ENCODE data around the gene MPPE1.

The MPPE1 gene

DNA sequence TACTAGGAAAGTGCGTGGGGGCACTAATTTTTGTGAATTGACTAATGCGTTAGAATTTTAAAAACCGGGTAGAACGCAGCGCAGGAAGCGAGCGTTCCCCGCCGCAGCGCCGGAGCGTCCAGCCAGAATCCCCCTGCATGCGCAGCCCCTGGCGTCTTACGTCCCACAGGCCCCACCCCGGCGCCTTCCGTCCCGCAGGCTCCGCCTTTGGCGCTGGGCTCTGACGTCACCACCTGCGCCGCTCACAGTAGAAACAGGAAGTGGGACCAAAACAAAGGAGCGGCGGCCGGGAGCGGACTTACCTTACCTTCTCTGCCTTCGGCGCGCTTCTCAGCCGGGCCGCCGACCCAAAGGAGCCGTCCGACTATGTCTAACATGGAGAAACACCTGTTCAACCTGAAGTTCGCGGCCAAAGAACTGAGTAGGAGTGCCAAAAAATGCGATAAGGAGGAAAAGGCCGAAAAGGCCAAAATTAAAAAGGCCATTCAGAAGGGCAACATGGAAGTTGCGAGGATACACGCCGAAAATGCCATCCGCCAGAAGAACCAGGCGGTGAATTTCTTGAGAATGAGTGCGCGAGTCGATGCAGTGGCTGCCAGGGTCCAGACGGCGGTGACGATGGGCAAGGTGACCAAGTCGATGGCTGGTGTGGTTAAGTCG, 56.8 kb downstream of the MPPE1 start, which contains the start of gene CHMP1B:
Gene CHMP1B, plus strand, starts transcription at position 268 of the 660 bp plus-strand sequence. Its CDS starts 99 bp downstream, at position 367.
- Histone ChIP-seq H2AFZ (ENCODE audit: low read depth, low read length) (peak within 1 kb of the TSS; percentile 97), H3K4me2 (ENCODE audit: low read length) (peak within 1 kb of the TSS; percentile 95), H3K27ac (ENCODE audit: low read length) (peak within 1 kb of the TSS; percentile 48), H3K9ac (ENCODE audit: low read length) (peak within 1 kb of the TSS; percentile 77), H3K9me3 (ENCODE audit: insufficient read depth, low read length) (no peaks in the 10 kb centered on the region), H3K27me3 (ENCODE audit: low read depth, low read length) (no peaks in the 10 kb centered on the region; the same call in 1 of the 2 replicates), H3K36me3 (replicated peaks; ENCODE audit: low read depth, low read length) (peaks cover 4% of the 10 kb centered on the region), H3K79me2 (ENCODE audit: low read length) (peaks cover 25% of the 10 kb centered on the region), H4K20me1 (ENCODE audit: insufficient read depth, low read length) (no peaks in the 10 kb centered on the region), H3K4me1 (ENCODE audit: low read length) (peaks cover 17% of the 10 kb centered on the region), H3K4me3 (ENCODE audit: low read length) (peak within 1 kb of the TSS; percentile 94)
- no peak for TF ChIP-seq EZH2phosphoT487 (IDR thresholded peaks at IDR 0.05; ENCODE audit: low read depth)
- TF ChIP-seq, protein P1, sequence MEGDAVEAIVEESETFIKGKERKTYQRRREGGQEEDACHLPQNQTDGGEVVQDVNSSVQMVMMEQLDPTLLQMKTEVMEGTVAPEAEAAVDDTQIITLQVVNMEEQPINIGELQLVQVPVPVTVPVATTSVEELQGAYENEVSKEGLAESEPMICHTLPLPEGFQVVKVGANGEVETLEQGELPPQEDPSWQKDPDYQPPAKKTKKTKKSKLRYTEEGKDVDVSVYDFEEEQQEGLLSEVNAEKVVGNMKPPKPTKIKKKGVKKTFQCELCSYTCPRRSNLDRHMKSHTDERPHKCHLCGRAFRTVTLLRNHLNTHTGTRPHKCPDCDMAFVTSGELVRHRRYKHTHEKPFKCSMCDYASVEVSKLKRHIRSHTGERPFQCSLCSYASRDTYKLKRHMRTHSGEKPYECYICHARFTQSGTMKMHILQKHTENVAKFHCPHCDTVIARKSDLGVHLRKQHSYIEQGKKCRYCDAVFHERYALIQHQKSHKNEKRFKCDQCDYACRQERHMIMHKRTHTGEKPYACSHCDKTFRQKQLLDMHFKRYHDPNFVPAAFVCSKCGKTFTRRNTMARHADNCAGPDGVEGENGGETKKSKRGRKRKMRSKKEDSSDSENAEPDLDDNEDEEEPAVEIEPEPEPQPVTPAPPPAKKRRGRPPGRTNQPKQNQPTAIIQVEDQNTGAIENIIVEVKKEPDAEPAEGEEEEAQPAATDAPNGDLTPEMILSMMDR (IDR thresholded peaks at IDR 0.05; ENCODE audit: low read depth, low read length) = no peak

GRCh38 chr18:11850821-11851145, 57.3 kb downstream of the MPPE1 start:
- H4K20me1 ChIP-seq (ENCODE audit: insufficient read depth, low read length) = no peaks in the 10 kb centered on the region
- peak overlapping the region; percentile 97 for H2AFZ ChIP-seq (ENCODE audit: low read depth, low read length)
- peaks cover 17% of the 10 kb centered on the region for H3K4me1 ChIP-seq (ENCODE audit: low read length)

GRCh38 chr18:11849841-11850634, 58.1 kb downstream of the MPPE1 start:
- Histone ChIP-seq H3K79me2 (ENCODE audit: low read length) (peaks cover 25% of the 10 kb centered on the region), H3K4me3 (ENCODE audit: low read length) (peak overlapping the region; percentile 94), H4K20me1 (ENCODE audit: insufficient read depth, low read length) (no peaks in the 10 kb centered on the region), H3K9me3 (ENCODE audit: insufficient read depth, low read length) (no peaks in the 10 kb centered on the region), H2AFZ (ENCODE audit: low read depth, low read length) (peak overlapping the region; percentile 97), H3K36me3 (replicated peaks; ENCODE audit: low read depth, low read length) (peaks cover 4% of the 10 kb centered on the region), H3K4me2 (ENCODE audit: low read length) (peak overlapping the region; percentile 95), H3K4me1 (ENCODE audit: low read length) (peaks cover 17% of the 10 kb centered on the region), H3K9ac (ENCODE audit: low read length) (peak overlapping the region; percentile 72), H3K27ac (ENCODE audit: low read length) (no peak overlapping the region), H3K27me3 (ENCODE audit: low read depth, low read length) (no peaks in the 10 kb centered on the region; the same call in 1 of the 2 replicates)
- TF ChIP-seq EZH2phosphoT487 (IDR thresholded peaks at IDR 0.05; ENCODE audit: low read depth) = no peak

More at GRCh38 chr18:11850821-11851145, 57.3 kb downstream of the MPPE1 start:
- Histone ChIP-seq H3K4me3 (ENCODE audit: low read length) (peak overlapping the region; percentile 94), H3K27ac (ENCODE audit: low read length) (peak overlapping the region; percentile 48), H3K9me3 (ENCODE audit: insufficient read depth, low read length) (no peaks in the 10 kb centered on the region), H3K4me2 (ENCODE audit: low read length) (peak overlapping the region; percentile 95), H3K27me3 (ENCODE audit: low read depth, low read length) (no peaks in the 10 kb centered on the region; the same call in 1 of the 2 replicates), H3K9ac (ENCODE audit: low read length) (peak overlapping the region; percentile 72), H3K79me2 (ENCODE audit: low read length) (peaks cover 25% of the 10 kb centered on the region), H3K36me3 (replicated peaks; ENCODE audit: low read depth, low read length) (peaks cover 4% of the 10 kb centered on the region)
- TF ChIP-seq, protein P1 (IDR thresholded peaks at IDR 0.05; ENCODE audit: low read depth, low read length) = no peak
- TF ChIP-seq EZH2phosphoT487 (IDR thresholded peaks at IDR 0.05; ENCODE audit: low read depth) = no peak

DNA sequence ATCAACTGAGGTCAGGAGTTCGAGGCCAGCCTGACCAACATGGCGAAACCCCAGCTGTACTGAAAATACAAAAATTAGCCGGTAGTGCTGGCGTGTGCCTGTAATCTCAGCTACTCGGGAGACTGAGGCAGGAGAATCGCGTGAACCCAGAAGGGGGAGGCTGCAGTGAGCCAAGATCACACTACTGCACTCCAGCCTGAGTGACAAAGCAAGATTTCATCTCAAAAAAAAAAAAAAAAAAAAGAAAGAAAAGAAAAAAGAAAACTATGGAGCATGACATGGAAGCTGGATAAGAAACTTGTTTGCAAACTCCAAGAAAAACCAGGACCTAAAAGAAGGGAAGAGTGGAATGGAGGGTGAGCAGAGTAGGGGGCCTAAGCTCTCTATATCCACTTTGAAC, 58.8 kb downstream of the MPPE1 start:
- no peaks in the 10 kb centered on the region for H4K20me1 ChIP-seq (ENCODE audit: insufficient read depth, low read length)
- no peak overlapping the region for H3K4me2 ChIP-seq (ENCODE audit: low read length)
- H3K9me3 ChIP-seq (ENCODE audit: insufficient read depth, low read length) = no peaks in the 10 kb centered on the region
- no peak overlapping the region for H3K4me3 ChIP-seq (ENCODE audit: low read length)
- H3K79me2 ChIP-seq (ENCODE audit: low read length) = peaks cover 25% of the 10 kb centered on the region
- peaks cover 17% of the 10 kb centered on the region for H3K4me1 ChIP-seq (ENCODE audit: low read length)
- no peak for TF ChIP-seq EZH2phosphoT487 (IDR thresholded peaks at IDR 0.05; ENCODE audit: low read depth)
- TF ChIP-seq, protein P1 (IDR thresholded peaks at IDR 0.05; ENCODE audit: low read depth, low read length) = no peak
- H3K27me3 ChIP-seq (ENCODE audit: low read depth, low read length) = no peaks in the 10 kb centered on the region; the same call in 1 of the 2 replicates
- no peak overlapping the region for H3K27ac ChIP-seq (ENCODE audit: low read length)
- no peak overlapping the region; the same call in 1 of the 2 replicates for H2AFZ ChIP-seq (ENCODE audit: low read depth, low read length)
- H3K9ac ChIP-seq (ENCODE audit: low read length) = no peak overlapping the region
- H3K36me3 ChIP-seq (replicated peaks; ENCODE audit: low read depth, low read length) = peaks cover 4% of the 10 kb centered on the region

Measured in OCI-LY3 (cell line).